ENCODE measurements around the gene CNTLN. TPM values are rescaled to one million over a fixed set of nuclear protein-coding genes. Genes with fewer than 3 reads are reported as not detected.
"Not testable (repeated sequence)": the region's sequence is repeated elsewhere in the genome, so short reads cannot be mapped to it uniquely, and the experiment has no call there.

CNTLN gene
- total RNA-seq, 2 experiments from 2014 or later: 1.2 to 1.5 TPM

DNA sequence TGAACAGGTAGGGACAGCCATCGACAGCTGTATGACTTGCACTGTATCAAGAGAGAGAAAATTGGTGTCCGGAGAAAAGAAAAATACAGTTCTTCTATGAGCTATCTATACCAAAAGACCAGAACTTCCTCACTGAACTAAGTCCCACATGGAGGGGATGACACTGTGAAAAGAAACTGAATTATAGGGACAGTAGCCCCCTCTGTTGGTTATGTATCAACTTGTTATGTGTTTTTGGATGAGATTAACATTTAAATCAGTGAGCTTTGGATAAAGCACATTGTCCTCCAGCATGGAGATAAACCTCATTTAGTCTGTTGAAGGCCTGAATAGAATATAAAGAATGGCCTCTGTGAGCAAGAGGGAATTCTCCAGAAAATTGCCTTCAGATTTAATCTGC, 267.5 kb downstream of the CNTLN start:
- DNase-seq: no peak
- no peaks in the 10 kb centered on the region for H3K4me1 Mint-ChIP-seq (ENCODE audit: low read depth)
- CTCF ChIA-PET: no interaction called here
- no peak overlapping the region for H3K4me3 Mint-ChIP-seq
- H3K9me3 Mint-ChIP-seq (ENCODE audit: insufficient read depth): peaks cover 6% of the 10 kb centered on the region
- no peaks in the 10 kb centered on the region for H3K36me3 Mint-ChIP-seq (ENCODE audit: low read depth)
- H3K27me3 Mint-ChIP-seq (ENCODE audit: low read depth): no peaks in the 10 kb centered on the region
- no peak for ATAC-seq
- H3K27ac Mint-ChIP-seq: no peak overlapping the region
- POLR2A ChIA-PET: no interaction called here

DNA sequence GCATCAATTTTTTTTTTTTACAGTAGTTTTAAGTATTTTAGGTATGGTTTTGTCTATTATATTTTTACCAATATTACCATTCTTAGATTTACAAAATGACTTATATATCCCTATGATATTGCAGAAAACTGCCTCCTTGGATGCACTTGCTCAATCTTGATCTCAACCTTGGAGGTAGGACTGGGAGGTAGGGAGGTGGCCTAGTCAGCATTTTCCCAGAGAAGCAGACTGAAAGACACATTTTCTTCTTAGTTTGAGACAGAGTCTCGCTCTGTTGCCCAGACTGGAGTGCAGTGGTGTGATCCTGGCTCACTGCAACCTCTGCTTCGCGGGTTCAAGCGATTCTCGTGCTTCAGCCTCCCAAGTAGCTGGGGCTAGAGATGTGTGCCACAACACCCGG, 268.7 kb downstream of the CNTLN start:
- no peaks in the 10 kb centered on the region for H3K27me3 Mint-ChIP-seq (ENCODE audit: low read depth)
- DNase-seq (no peak), ATAC-seq (no peak)
- peaks cover 6% of the 10 kb centered on the region for H3K9me3 Mint-ChIP-seq (ENCODE audit: insufficient read depth)
- H3K36me3 Mint-ChIP-seq (ENCODE audit: low read depth): no peaks in the 10 kb centered on the region
- ChIA-PET POLR2A (no interaction called here), CTCF (no interaction called here)
- no peaks in the 10 kb centered on the region for H3K4me1 Mint-ChIP-seq (ENCODE audit: low read depth)
- H3K27ac Mint-ChIP-seq: no peak overlapping the region
- H3K4me3 Mint-ChIP-seq: no peak overlapping the region

DNA sequence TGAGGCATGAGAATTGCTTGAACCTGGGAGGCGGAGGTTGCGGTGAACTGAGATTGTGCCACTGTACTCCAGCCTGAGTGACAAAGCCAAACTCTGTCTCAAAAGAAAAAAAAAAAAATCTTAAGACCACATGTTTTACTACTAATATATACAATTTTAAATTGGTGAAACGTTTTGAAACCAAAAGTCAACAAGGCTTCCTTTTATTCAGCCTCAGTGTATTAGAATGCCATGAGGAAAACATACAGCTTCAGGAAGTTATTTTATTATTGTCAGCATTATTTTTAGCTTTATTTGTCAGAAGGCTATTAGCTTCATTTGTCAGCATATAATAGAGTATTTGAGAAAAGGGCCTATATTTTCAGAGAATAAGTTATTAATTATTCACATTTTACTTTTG, 280.1 kb downstream of the CNTLN start:
- DNase-seq (no peak), ATAC-seq (no peak)
- CTCF ChIA-PET: no interaction called here
- H3K27me3 Mint-ChIP-seq (ENCODE audit: low read depth): no peaks in the 10 kb centered on the region
- no peaks in the 10 kb centered on the region for H3K36me3 Mint-ChIP-seq (ENCODE audit: low read depth)
- POLR2A ChIA-PET: no interaction called here
- H3K27ac Mint-ChIP-seq: no peak overlapping the region
- H3K9me3 Mint-ChIP-seq (ENCODE audit: insufficient read depth): no peaks in the 10 kb centered on the region
- H3K4me3 Mint-ChIP-seq: no peak overlapping the region
- H3K4me1 Mint-ChIP-seq (ENCODE audit: low read depth): no peaks in the 10 kb centered on the region

DNA sequence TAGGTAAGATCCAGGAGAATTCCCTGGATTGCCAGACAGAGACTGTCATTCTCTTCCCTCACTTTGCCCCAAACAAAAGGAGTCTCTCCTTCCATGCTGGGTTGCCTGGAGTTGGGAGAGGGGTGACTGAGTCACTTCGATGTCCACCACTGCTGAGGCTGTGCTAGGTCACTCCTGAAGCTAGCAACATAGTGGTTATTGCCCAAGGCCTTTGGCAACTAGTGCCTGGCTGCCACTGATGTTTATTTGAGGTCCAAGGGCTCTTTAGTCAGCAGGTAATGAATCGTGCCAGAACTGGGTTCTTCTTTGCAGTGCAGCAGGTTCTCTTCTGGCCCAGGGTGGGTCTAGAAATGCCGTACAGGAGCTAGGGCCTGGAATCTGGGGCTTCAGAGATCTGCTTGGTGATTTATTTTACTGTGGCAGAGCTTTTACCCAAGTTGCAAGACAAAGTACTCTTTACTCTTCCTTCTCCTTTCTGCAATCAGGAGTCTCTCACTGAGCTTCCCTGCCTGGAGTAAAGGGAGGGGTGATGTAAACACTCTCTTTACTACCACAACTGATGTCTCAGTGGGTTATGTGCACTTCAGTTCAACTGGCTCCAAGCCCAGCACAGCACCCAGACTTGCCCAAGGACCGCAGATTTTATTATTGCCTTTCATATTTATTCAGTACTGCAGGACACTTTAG, 288.3 kb downstream of the CNTLN start:
- Mint-ChIP-seq H3K4me1 (ENCODE audit: low read depth) (no peaks in the 10 kb centered on the region), H3K9me3 (ENCODE audit: insufficient read depth) (no peaks in the 10 kb centered on the region), H3K27ac (no peak overlapping the region), H3K27me3 (ENCODE audit: low read depth) (no peaks in the 10 kb centered on the region), H3K36me3 (ENCODE audit: low read depth) (no peaks in the 10 kb centered on the region), H3K4me3 (no peak overlapping the region)
- DNase-seq: no peak
- ChIA-PET POLR2A (no interaction called here), CTCF (no interaction called here)
- ATAC-seq: no peak

DNA sequence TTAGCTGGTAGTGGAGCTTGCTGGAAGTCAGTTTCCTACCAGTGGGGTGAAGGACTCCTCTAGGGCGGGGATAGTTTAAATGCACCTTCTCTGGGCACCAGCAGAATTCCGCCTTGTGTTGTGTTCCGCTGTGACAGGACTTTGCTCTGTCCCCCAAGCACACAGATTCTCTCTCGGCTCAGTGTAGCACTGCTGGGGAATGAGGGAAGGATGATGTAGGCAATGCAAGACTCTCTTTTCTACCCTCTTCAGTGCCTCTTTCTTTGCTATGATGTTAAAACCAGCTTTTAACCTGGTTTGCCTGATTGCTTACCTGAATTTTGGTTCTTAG, 288.8 kb downstream of the CNTLN start:
- ChIA-PET POLR2A (no interaction called here), CTCF (no interaction called here)
- Mint-ChIP-seq H3K36me3 (ENCODE audit: low read depth) (no peaks in the 10 kb centered on the region), H3K9me3 (ENCODE audit: insufficient read depth) (no peaks in the 10 kb centered on the region), H3K27ac (no peak overlapping the region), H3K4me1 (ENCODE audit: low read depth) (no peaks in the 10 kb centered on the region), H3K4me3 (no peak overlapping the region), H3K27me3 (ENCODE audit: low read depth) (no peaks in the 10 kb centered on the region)
- DNase-seq (no peak), ATAC-seq (no peak)

DNA sequence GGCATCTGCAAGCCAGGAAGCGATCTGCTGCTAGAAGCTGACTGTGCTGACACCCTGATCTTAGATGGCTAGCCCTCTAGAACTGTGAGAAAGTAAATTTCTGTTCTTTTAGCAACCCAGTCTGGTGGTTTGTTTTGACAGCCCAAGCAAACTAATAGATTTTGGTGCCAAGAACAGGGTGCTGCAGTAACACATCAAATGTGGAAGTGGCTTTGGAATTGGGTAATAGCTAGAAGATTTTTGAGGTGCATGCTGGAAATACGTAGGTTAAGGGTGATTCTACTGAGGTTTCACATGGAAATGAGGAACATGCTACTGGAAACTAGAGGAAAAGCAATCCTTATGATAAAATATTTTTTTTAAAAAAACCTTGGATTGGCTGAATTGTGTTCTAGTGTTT, 290.5 kb downstream of the CNTLN start:
- Mint-ChIP-seq H3K4me1 (ENCODE audit: low read depth) (no peaks in the 10 kb centered on the region), H3K36me3 (ENCODE audit: low read depth) (no peaks in the 10 kb centered on the region), H3K27me3 (ENCODE audit: low read depth) (no peaks in the 10 kb centered on the region), H3K9me3 (ENCODE audit: insufficient read depth) (no peaks in the 10 kb centered on the region), H3K4me3 (no peak overlapping the region), H3K27ac (no peak overlapping the region)
- DNase-seq (no peak), ATAC-seq (no peak)
- CTCF ChIA-PET: no interaction called here
- POLR2A ChIA-PET: no interaction called here

DNA sequence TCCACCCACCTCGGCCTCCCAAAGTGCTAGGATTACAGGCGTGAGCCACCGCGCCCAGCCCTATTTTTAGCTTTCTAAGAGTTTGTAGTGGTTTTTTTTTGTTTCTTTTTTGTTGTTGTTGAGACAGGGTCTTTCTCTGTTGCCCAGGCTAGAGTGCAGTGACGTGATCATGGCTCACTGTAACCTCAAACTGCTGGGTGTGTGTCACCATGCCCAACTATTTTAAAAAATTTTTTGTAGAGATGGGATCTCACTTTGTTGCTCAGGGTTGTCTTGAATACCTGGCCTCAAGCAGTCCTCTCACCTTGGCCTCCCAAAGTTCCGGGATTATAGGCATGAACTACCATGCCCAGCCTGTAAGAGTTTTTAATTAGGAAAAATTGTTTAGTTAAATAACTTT, 298.7 kb downstream of the CNTLN start:
- CTCF ChIA-PET: no interaction called here
- H3K4me3 Mint-ChIP-seq: no peak overlapping the region

DNA sequence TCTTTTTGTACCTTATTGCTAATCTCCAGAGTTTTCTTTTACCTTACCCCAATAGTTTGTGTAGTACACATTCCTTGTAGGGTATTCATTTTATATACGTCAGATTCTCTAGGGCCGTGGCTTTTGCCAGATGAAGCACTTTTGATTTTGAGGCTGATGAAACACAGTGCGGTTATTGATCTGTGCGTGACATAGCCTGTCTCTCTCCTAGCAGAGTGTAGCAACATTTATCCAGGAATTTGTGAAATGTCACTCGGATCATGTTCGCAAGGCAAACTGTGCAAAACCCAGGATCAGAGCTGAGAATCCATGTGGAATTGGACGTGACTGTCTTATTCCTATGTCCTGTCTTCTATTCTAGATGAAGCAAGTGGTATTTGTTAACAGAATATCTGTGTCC, 302.0 kb downstream of the CNTLN start:
- Mint-ChIP-seq H3K9me3 (ENCODE audit: insufficient read depth) (no peaks in the 10 kb centered on the region), H3K4me1 (ENCODE audit: low read depth) (no peaks in the 10 kb centered on the region), H3K27ac (no peak overlapping the region), H3K27me3 (ENCODE audit: low read depth) (no peaks in the 10 kb centered on the region), H3K36me3 (ENCODE audit: low read depth) (no peaks in the 10 kb centered on the region), H3K4me3 (no peak overlapping the region)
- ATAC-seq: no peak
- CTCF ChIA-PET: no interaction called here
- no peak for DNase-seq
- POLR2A ChIA-PET: no interaction called here

More for the DNA sequence above, 298.7 kb downstream of the CNTLN start:
- DNase-seq (no peak), ATAC-seq (no peak)
- no peaks in the 10 kb centered on the region for H3K27me3 Mint-ChIP-seq (ENCODE audit: low read depth)
- H3K4me1 Mint-ChIP-seq (ENCODE audit: low read depth): no peaks in the 10 kb centered on the region
- no peaks in the 10 kb centered on the region for H3K9me3 Mint-ChIP-seq (ENCODE audit: insufficient read depth)
- no peaks in the 10 kb centered on the region for H3K36me3 Mint-ChIP-seq (ENCODE audit: low read depth)
- POLR2A ChIA-PET: no interaction called here
- no peak overlapping the region for H3K27ac Mint-ChIP-seq

DNA sequence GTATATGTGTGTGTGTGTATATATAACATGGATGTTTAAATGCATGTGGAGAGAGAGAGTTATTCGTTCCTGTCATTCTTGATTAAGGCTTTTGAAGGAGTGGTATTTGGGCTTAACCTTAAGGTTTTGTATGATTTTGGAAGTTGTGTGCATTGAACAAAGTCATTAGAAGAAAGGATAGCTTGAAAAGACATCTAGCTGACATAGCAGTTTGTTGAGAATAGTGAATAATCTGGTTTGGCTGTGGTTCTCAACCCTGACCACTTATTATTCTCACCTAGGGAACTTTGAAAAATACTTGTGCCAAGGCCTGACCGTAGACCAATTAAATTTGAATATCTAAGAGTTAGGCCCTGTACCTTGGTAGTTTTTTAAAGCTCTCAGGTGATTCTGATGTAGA, 303.0 kb downstream of the CNTLN start:
- DNase-seq (no peak), ATAC-seq (no peak)
- no peak overlapping the region for H3K4me3 Mint-ChIP-seq
- H3K27me3 Mint-ChIP-seq (ENCODE audit: low read depth): no peaks in the 10 kb centered on the region
- H3K4me1 Mint-ChIP-seq (ENCODE audit: low read depth): no peaks in the 10 kb centered on the region
- no peak overlapping the region for H3K27ac Mint-ChIP-seq
- H3K36me3 Mint-ChIP-seq (ENCODE audit: low read depth): no peaks in the 10 kb centered on the region
- POLR2A ChIA-PET: no interaction called here
- no peaks in the 10 kb centered on the region for H3K9me3 Mint-ChIP-seq (ENCODE audit: insufficient read depth)
- CTCF ChIA-PET: interaction anchor here (0.6 kb wide), 1 partner anchor 464 kb away, joined by 3 read pairs; no protein-coding TSS in a partner anchor

DNA sequence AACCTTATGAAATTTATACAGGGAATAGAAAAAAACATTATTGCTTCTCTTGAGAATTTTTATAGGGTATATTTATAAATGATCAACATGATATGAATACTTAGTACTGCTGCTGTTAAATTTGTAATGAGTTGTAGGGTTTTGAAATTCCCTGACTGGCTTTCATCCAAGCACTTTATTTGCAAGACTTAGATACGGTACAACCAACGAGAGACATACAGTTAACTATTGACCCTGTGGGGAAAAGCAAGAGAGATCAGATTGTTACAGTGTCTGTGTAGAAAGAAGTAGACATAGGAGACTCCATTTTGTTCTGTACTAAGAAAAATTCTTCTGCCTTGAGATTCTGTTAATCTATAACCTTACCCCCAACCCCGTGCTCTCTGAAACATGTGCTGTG, 310.3 kb downstream of the CNTLN start:
- POLR2A ChIA-PET; H3K4me1 Mint-ChIP-seq (ENCODE audit: low read depth); H3K9me3 Mint-ChIP-seq (ENCODE audit: insufficient read depth); DNase-seq; H3K27me3 Mint-ChIP-seq (ENCODE audit: low read depth); H3K4me3 Mint-ChIP-seq; H3K27ac Mint-ChIP-seq; ATAC-seq; CTCF ChIA-PET; H3K36me3 Mint-ChIP-seq (ENCODE audit: low read depth): not testable (repeated sequence)

DNA sequence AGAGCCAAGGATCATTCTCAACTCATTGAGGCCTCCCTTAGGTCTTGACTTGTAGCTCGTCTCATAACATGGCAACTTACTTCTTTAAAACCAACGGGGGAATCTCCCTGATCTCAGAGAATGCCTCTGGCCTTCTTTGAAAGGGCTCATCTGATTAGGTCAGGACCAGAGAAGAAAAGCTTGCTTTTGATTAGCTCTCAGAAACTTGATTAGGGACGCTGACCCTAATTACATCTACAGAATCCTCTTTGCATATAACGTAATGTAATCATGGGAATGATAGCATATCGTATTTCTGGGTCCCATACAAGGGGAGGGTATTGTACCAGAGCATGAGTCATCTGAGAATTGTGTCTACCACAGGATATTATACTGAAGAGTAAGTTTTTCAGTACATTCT, 318.9 kb downstream of the CNTLN start:
- Mint-ChIP-seq H3K27me3 (ENCODE audit: low read depth) (no peaks in the 10 kb centered on the region), H3K36me3 (ENCODE audit: low read depth) (no peaks in the 10 kb centered on the region), H3K27ac (no peak overlapping the region), H3K4me1 (ENCODE audit: low read depth) (no peaks in the 10 kb centered on the region), H3K9me3 (ENCODE audit: insufficient read depth) (no peaks in the 10 kb centered on the region), H3K4me3 (no peak overlapping the region)
- DNase-seq: no peak
- ChIA-PET CTCF (no interaction called here), POLR2A (no interaction called here)
- no peak for ATAC-seq

DNA sequence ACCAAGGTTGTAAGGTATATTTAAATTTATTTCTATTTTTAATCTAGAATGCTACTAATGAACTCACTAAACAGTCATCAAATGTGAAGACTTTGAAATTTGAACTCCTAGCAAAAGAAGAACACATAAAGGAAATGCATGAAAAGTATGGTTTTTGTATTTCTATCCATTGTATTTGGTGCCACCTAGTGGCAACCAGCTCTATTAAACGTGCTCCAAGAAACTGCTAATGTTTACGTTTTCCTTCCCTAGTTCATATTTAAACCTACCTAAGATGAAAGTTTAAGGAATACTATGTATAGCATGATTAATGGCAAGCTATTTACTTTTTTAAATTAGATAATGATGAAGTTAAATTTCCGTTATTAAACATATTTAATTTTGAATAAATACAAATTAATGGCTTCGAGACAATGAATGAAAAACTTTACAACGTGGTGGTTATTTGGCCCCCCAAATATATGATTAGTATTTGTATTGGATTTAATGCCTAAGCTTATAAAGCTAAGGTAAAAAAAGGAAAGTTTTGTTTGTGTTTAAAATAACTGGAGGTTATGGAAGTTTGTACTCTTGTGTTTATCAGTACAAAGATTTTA, 328.1 kb downstream of the CNTLN start:
- Mint-ChIP-seq H3K36me3 (ENCODE audit: low read depth) (no peaks in the 10 kb centered on the region), H3K27ac (no peak overlapping the region), H3K4me3 (no peak overlapping the region), H3K9me3 (ENCODE audit: insufficient read depth) (no peaks in the 10 kb centered on the region), H3K27me3 (ENCODE audit: low read depth) (no peaks in the 10 kb centered on the region), H3K4me1 (ENCODE audit: low read depth) (no peaks in the 10 kb centered on the region)
- CTCF ChIA-PET: interaction anchor here (0.8 to 2.3 kb wide), 6 partner anchors 9 to 399 kb away, joined by 3 to 21 read pairs (median 4); no protein-coding TSS in a partner anchor
- DNase-seq (peak; percentile 43), ATAC-seq (no peak)
- POLR2A ChIA-PET: no interaction called here
